C4-2B (cell line): ENCODE measurements around the gene TCF12.

Source experiments
- H3K27ac ChIP-seq: fragments of 450-650 bp; 2 replicates; pipeline ENCODE4 v1.5.1; 2017
- CTCF ChIP-seq: fragments of 450-650 bp; conservative IDR thresholded peaks from 2 replicates; pipeline ENCODE4 v1.5.1; 2017; ENCODE audit warnings: mild to moderate bottlenecking
- ZFX ChIP-seq: fragments of 450-650 bp; IDR thresholded peaks from 2 replicates; pipeline ENCODE4 v1.6.1; 2017

The TCF12 gene

GRCh38 chr15:57221134-57221533 is 302.7 kb downstream of the TCF12 start:
- TF ChIP-seq CTCF = no peak
- no peak for TF ChIP-seq ZFX
- no peak overlapping the region for H3K27ac ChIP-seq

- H3K27ac ChIP-seq = no peak overlapping the region
- TF ChIP-seq CTCF (no peak), ZFX (no peak)
Observed at GRCh38 chr15:57223345-57223744, 304.9 kb downstream of the TCF12 start.

GRCh38 chr15:57223887-57224286 is 305.4 kb downstream of the TCF12 start:
- TF ChIP-seq ZFX (no peak), CTCF (no peak)
- no peak overlapping the region for H3K27ac ChIP-seq

- TF ChIP-seq CTCF = no peak
- TF ChIP-seq ZFX = no peak
Observed at GRCh38 chr15:57224664-57225063, 306.2 kb downstream of the TCF12 start.

GRCh38 chr15:57227166-57227565 is 308.7 kb downstream of the TCF12 start:
- TF ChIP-seq ZFX (no peak), CTCF (no peak)
- no peak overlapping the region for H3K27ac ChIP-seq

More at GRCh38 chr15:57224664-57225063, 306.2 kb downstream of the TCF12 start:
- H3K27ac ChIP-seq = no peak overlapping the region

- TF ChIP-seq CTCF = no peak
- no peak for TF ChIP-seq ZFX
- no peak overlapping the region for H3K27ac ChIP-seq
Observed at GRCh38 chr15:57227899-57228298, 309.5 kb downstream of the TCF12 start.

- H3K27ac ChIP-seq = no peak overlapping the region
- no peak for TF ChIP-seq CTCF
Observed at GRCh38 chr15:57228395-57228794, 310.0 kb downstream of the TCF12 start.
